H9 (cell line): Measurements from ENCODE around the gene USP3. TPM values are rescaled to one million over a fixed set of nuclear protein-coding genes. Genes with fewer than 3 reads are reported as not detected.

Source experiments
- DNase-seq: peaks from one replicate; pipeline ENCODE4 v3.0.0-alpha.2; 2017
- H2AFZ ChIP-seq: one replicate; pipeline ENCODE4 v1.6.1; 2013; ENCODE audit warnings: mild to moderate bottlenecking, low read length, control low read depth, moderate library complexity
- H2AK5ac ChIP-seq: 2 replicates; pipeline ENCODE4 v1.6.1; 2013; ENCODE audit warnings: low read length, control low read depth, mixed read lengths; ENCODE audit not compliant: insufficient read length
- H2BK120ac ChIP-seq: one replicate; pipeline ENCODE4 v1.6.1; 2013; ENCODE audit warnings: low read depth, mild to moderate bottlenecking, low read length, control low read depth, inconsistent platforms; ENCODE audit not compliant: poor library complexity, severe bottlenecking
- H2BK12ac ChIP-seq: 2 replicates; pipeline ENCODE4 v1.6.1; 2013; ENCODE audit warnings: low read length, control low read depth, mixed read lengths, low read depth; ENCODE audit not compliant: insufficient read length
- H2BK15ac ChIP-seq: 2 replicates; pipeline ENCODE4 v1.6.1; 2013; ENCODE audit warnings: low read depth, low read length, control low read depth
- H2BK20ac ChIP-seq: one replicate; pipeline ENCODE4 v1.6.1; 2013; ENCODE audit warnings: low read depth, mild to moderate bottlenecking, low read length, control low read depth, inconsistent platforms; ENCODE audit not compliant: poor library complexity, severe bottlenecking
- H2BK5ac ChIP-seq: 2 replicates; pipeline ENCODE4 v1.6.1; 2013; ENCODE audit warnings: low read length, control low read depth, mixed read lengths; ENCODE audit not compliant: insufficient read length
- H3K14ac ChIP-seq: 2 replicates; pipeline ENCODE4 v1.6.1; 2013; ENCODE audit warnings: low read length, control low read depth; ENCODE audit not compliant: insufficient read depth
- H3K18ac ChIP-seq: 2 replicates; pipeline ENCODE4 v1.6.1; 2013; ENCODE audit warnings: low read depth, mild to moderate bottlenecking, mixed read lengths, low read length, control low read depth; ENCODE audit not compliant: insufficient read length
- H3K23ac ChIP-seq: 2 replicates; pipeline ENCODE4 v1.6.1; 2013; ENCODE audit warnings: low read length, control low read depth, mixed read lengths, low read depth; ENCODE audit not compliant: insufficient read length
- H3K23me2 ChIP-seq: 2 replicates; pipeline ENCODE4 v1.6.1; 2013; ENCODE audit warnings: low read depth, mild to moderate bottlenecking, mixed read lengths, low read length, control low read depth; ENCODE audit not compliant: insufficient read length, poor library complexity, severe bottlenecking
- H3K27ac ChIP-seq: 2 replicates; pipeline ENCODE4 v1.5.1; 2013; ENCODE audit warnings: low read length, control low read depth, mixed read lengths, low read depth; ENCODE audit not compliant: insufficient read length
- H3K27me3 ChIP-seq: 2 replicates; pipeline ENCODE4 v1.6.1; 2013; ENCODE audit warnings: low read length, control low read depth, inconsistent platforms; ENCODE audit not compliant: insufficient read depth
- H3K4ac ChIP-seq: 2 replicates; pipeline ENCODE4 v1.6.1; 2013; ENCODE audit warnings: low read depth, mild to moderate bottlenecking, control low read depth, inconsistent platforms, low read length, moderate library complexity
- H3K4me1 ChIP-seq: 2 replicates; pipeline ENCODE4 v1.6.1; 2013; ENCODE audit warnings: low read length, control low read depth, inconsistent platforms; ENCODE audit not compliant: insufficient read depth
- H3K4me2 ChIP-seq: 2 replicates; pipeline ENCODE4 v1.6.1; 2013; ENCODE audit warnings: low read length, control low read depth, mixed read lengths; ENCODE audit not compliant: insufficient read length, insufficient read depth
- H3K56ac ChIP-seq: 2 replicates; pipeline ENCODE4 v1.6.1; 2013; ENCODE audit warnings: low read depth, mild to moderate bottlenecking, mixed read lengths, low read length, control low read depth; ENCODE audit not compliant: insufficient read length
- H3K79me1 ChIP-seq: 2 replicates; pipeline ENCODE4 v1.6.1; 2013; ENCODE audit warnings: low read depth, mild to moderate bottlenecking, moderate library complexity, low read length, control low read depth, inconsistent platforms; ENCODE audit not compliant: insufficient read depth, poor library complexity, severe bottlenecking
- H3K79me2 ChIP-seq: 2 replicates; pipeline ENCODE4 v1.6.1; 2013; ENCODE audit warnings: low read length, control low read depth, inconsistent platforms; ENCODE audit not compliant: insufficient read depth
- H3K9ac ChIP-seq: 2 replicates; pipeline ENCODE4 v1.6.1; 2013; ENCODE audit warnings: low read length, control low read depth, mixed read lengths; ENCODE audit not compliant: insufficient read length; ENCODE audit errors: extremely low read depth
- H3K9me3 ChIP-seq: one replicate; pipeline ENCODE4 v1.6.1; 2013; ENCODE audit warnings: low read depth, low read length, inconsistent platforms; ENCODE audit not compliant: control insufficient read depth
- H3T11ph ChIP-seq: one replicate; pipeline ENCODE4 v1.6.1; 2013; ENCODE audit warnings: mild to moderate bottlenecking, low read length, control low read depth, inconsistent platforms
- H4K20me1 ChIP-seq: one replicate; pipeline ENCODE4 v1.6.1; 2013; ENCODE audit not compliant: control insufficient read depth, insufficient read length, insufficient read depth
- H4K5ac ChIP-seq: 2 replicates; pipeline ENCODE4 v1.6.1; 2013; ENCODE audit warnings: low read depth, mild to moderate bottlenecking, mixed read lengths, low read length, control low read depth; ENCODE audit not compliant: insufficient read length
- H4K8ac ChIP-seq: replicated peaks from 2 replicates; pipeline ENCODE4 v1.6.1; 2013; ENCODE audit warnings: low read length, control low read depth, mixed read lengths, low read depth; ENCODE audit not compliant: insufficient read length
- H4K91ac ChIP-seq: 2 replicates; pipeline ENCODE4 v1.6.1; 2013; ENCODE audit warnings: low read depth, mild to moderate bottlenecking, moderate library complexity, mixed read lengths, low read length, control low read depth; ENCODE audit not compliant: insufficient read length
- H3K27ac Mint-ChIP-seq, 3 experiments: 2 replicates in 2 of 3; 3 replicates in 1 of 3; pipeline ENCODE4 v1.8.0; 2020 to 2021; ENCODE audit warnings: mixed read lengths in 3 of 3, mild to moderate bottlenecking in 1 of 3, moderate library complexity in 1 of 3
- H3K27me3 Mint-ChIP-seq: 2 replicates; pipeline ENCODE4 v1.8.0; 2021; ENCODE audit warnings: low read depth, mild to moderate bottlenecking, moderate library complexity, mixed read lengths
- H3K36me3 Mint-ChIP-seq, 3 experiments: 2 replicates in 2 of 3; 3 replicates in 1 of 3; pipeline ENCODE4 v1.8.0; 2020 to 2021; ENCODE audit warnings: low read depth in 3 of 3, mixed read lengths in 3 of 3; ENCODE audit not compliant: insufficient read depth in 1 of 3
- H3K4me1 Mint-ChIP-seq, 2 experiments: 2 replicates each; pipeline ENCODE4 v1.8.0; 2020; ENCODE audit warnings: mixed read lengths in 2 of 2
- H3K4me3 Mint-ChIP-seq, 2 experiments: 2 replicates in 1 of 2; 3 replicates in 1 of 2; pipeline ENCODE4 v1.8.0; 2020 to 2021; ENCODE audit warnings: mild to moderate bottlenecking in 2 of 2, mixed read lengths in 2 of 2, moderate library complexity in 1 of 2
- H3K9me3 Mint-ChIP-seq, 2 experiments: 2 replicates in 1 of 2; 3 replicates in 1 of 2; pipeline ENCODE4 v1.8.0; 2020; ENCODE audit warnings: mild to moderate bottlenecking in 2 of 2, mixed read lengths in 2 of 2, moderate library complexity in 1 of 2
- CTCF ChIP-seq: fragments of 200-600 bp; sonication (generic); conservative IDR thresholded peaks from 3 replicates; pipeline ENCODE4 v1.8.0; 2021; ENCODE audit warnings: antibody characterized with exemption, mild to moderate bottlenecking
- WGBS: extraction: QIAGEN DNeasy Blood & Tissue Kit; methylation state at CpG from one replicate; pipeline ENCODE4 v1.1.7; 2013; ENCODE audit warnings: missing lambda C conversion rate, low lambda C conversion rate, mixed read lengths; ENCODE audit not compliant: insufficient read length; ENCODE audit errors: extremely low coverage; 5-methylcytosine and 5-hydroxymethylcytosine counted together
- total RNA-seq: library from RNA; stranded (reverse); gene quantifications from 2 replicates; pipeline ENCODE4 v1.2.1, GENCODE V29; 2021

USP3 gene
- total RNA-seq, 1 experiment from 2014 or later, result 14.2 TPM

- Histone ChIP-seq H3K56ac (no peak overlapping the region), H3K79me2 (no peaks in the 10 kb centered on the region), H3K23me2 (peaks cover 3% of the 10 kb centered on the region), H3K14ac (no peak overlapping the region), H2AK5ac (no peak overlapping the region), H4K5ac (no peak overlapping the region), H2BK120ac (no peak overlapping the region), H3K4me1 (no peaks in the 10 kb centered on the region; the same call in 1 of the 2 replicates), H3K9me3 (no peaks in the 10 kb centered on the region), H4K8ac (no peak overlapping the region), H2BK15ac (no peak overlapping the region), H3K27me3 (no peaks in the 10 kb centered on the region), H3K9ac (no peak overlapping the region), H2BK5ac (no peak overlapping the region), H4K91ac (no peak overlapping the region), H2BK12ac (no peak overlapping the region), H2AFZ (no peak overlapping the region), H4K20me1 (no peaks in the 10 kb centered on the region), H3K4me2 (no peak overlapping the region), H3K79me1 (no peaks in the 10 kb centered on the region), H3K23ac (no peak overlapping the region), H3K4ac (no peak overlapping the region), H3T11ph (no peak overlapping the region), H3K27ac (no peak overlapping the region), H2BK20ac (no peak overlapping the region), H3K18ac (no peak overlapping the region)
- Mint-ChIP-seq H3K36me3 (peaks cover 6 to 12% (median 10%) of the 10 kb centered on the region in 3 experiments; a peak in 6 of 7 replicates), H3K27ac (no peak overlapping the region; a peak in 1 of 7 replicates), H3K4me3 (no peak overlapping the region), H3K9me3 (no peaks in the 10 kb centered on the region), H3K4me1 (peaks cover 17 to 34% of the 10 kb centered on the region in 2 experiments), H3K27me3 (peaks cover 10% of the 10 kb centered on the region)
- TF ChIP-seq CTCF, result no peak
- no peak for DNase-seq
- no CpG with 5 or more reads among the region's 1 CpG for WGBS
These were observed 91.3 kb downstream of the USP3 start for GRCh38 chr15:63595688-63596087.
